HEK293T (cell line): ENCODE results near the gene GFI1B.

ENCODE experiments used
- ARNT ChIP-seq: fragments of 450-650 bp; IDR thresholded peaks from 2 replicates; pipeline ENCODE4 v1.6.1; 2017; ENCODE audit warnings: mild to moderate bottlenecking
- BHLHE40 ChIP-seq: fragments of 450-650 bp; IDR thresholded peaks from 2 replicates; pipeline ENCODE4 v1.6.1; 2016; ENCODE audit warnings: mild to moderate bottlenecking, moderate library complexity, borderline replicate concordance
- CTBP1 ChIP-seq: fragments of 450-650 bp; IDR thresholded peaks from 2 replicates; pipeline ENCODE4 v1.6.1; 2016; ENCODE audit warnings: borderline replicate concordance
- ELF4 ChIP-seq: fragments of 450-650 bp; IDR thresholded peaks from 2 replicates; pipeline ENCODE4 v1.6.1; 2017; ENCODE audit warnings: antibody characterized with exemption
- FOXM1 ChIP-seq: fragments of 450-650 bp; IDR thresholded peaks from 2 replicates; pipeline ENCODE4 v1.6.1; 2017; ENCODE audit warnings: mild to moderate bottlenecking, borderline replicate concordance
- HDGF ChIP-seq: fragments of 450-650 bp; IDR thresholded peaks from 2 replicates; pipeline ENCODE4 v1.6.1; 2017; ENCODE audit warnings: antibody characterized with exemption, borderline replicate concordance
- L3MBTL2 ChIP-seq: fragments of 450-650 bp; conservative IDR thresholded peaks from 2 replicates; pipeline ENCODE4 v1.6.1; 2016; ENCODE audit warnings: mild to moderate bottlenecking
- NFRKB ChIP-seq: fragments of 450-650 bp; IDR thresholded peaks from 2 replicates; pipeline ENCODE4 v1.6.1; 2016; ENCODE audit warnings: mild to moderate bottlenecking, moderate library complexity
- PKNOX1 ChIP-seq: fragments of 450-650 bp; IDR thresholded peaks from 2 replicates; pipeline ENCODE4 v1.6.1; 2016
- SP1 ChIP-seq: fragments of 450-650 bp; IDR thresholded peaks from 2 replicates; pipeline ENCODE4 v1.6.1; 2017
- TARDBP ChIP-seq: fragments of 450-650 bp; IDR thresholded peaks from 2 replicates; pipeline ENCODE4 v1.6.1; 2016

DNA sequence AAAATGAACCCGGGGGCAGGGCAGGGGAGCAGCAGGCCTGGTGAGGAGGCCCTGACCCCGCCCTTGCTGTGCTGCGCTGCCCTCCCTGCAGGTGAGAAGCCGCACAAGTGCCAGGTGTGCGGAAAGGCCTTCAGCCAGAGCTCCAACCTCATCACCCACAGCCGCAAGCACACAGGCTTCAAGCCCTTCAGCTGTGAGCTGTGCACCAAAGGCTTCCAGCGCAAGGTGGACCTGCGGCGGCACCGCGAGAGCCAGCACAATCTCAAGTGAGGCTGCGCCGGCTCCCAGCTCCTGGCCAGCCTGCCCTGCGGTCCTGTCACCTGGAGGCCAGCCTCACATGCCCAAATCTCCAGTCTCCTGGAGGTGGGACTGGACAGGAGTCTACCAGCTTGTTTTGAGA is 12.3 kb downstream of the GFI1B start:
- TF ChIP-seq SP1 (no peak), ELF4 (no peak), PKNOX1 (no peak), BHLHE40 (no peak), FOXM1 (no peak), ARNT (no peak), HDGF (no peak), TARDBP (no peak), L3MBTL2 (no peak), NFRKB (no peak), CTBP1 (no peak)
